ENCODE results near the gene GINS1. TPM values are rescaled to one million over a fixed set of nuclear protein-coding genes. Genes with fewer than 3 reads are reported as not detected.
"Not testable (repeated sequence)": the region's sequence is repeated elsewhere in the genome, so short reads cannot be mapped to it uniquely, and the experiment has no call there.

GINS1 gene
- polyA plus RNA-seq, 1 of the 3 experiments (the other 2 are of a cell fraction), result 5.1 TPM

DNA sequence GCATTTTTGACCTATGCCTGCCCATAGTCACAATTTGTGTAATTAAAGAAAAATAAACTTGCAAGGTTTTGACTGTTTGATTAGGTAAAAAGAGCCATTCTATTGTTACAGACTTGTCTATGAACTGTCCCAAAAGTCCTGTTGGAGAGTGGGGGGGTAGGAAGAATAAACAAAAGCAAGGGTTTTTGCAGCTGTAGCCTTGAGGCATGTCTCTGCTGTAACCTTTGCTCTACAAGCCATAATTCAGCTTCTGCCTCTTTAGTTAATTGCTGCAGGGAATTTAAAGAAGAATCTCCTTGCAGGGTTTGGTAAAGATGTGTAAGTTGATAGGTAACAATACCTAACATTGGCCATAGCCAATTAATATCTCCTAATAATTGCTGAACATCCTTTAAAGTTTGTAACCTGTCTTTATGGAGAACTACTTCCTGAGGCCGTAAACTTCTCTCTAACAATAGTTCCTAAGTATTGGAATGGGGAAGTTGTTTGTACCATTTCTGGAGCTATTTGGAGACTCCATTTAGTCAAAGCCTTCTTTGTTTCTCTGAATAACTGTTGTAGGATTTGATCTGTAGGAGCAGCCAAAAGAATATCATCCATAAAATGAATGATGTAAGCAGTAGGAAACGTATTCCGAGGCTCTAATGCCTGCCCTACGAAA lies 9.0 kb upstream of the GINS1 start (continued):
- TF ChIP-seq, protein P1, sequence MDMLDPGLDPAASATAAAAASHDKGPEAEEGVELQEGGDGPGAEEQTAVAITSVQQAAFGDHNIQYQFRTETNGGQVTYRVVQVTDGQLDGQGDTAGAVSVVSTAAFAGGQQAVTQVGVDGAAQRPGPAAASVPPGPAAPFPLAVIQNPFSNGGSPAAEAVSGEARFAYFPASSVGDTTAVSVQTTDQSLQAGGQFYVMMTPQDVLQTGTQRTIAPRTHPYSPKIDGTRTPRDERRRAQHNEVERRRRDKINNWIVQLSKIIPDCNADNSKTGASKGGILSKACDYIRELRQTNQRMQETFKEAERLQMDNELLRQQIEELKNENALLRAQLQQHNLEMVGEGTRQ (IDR thresholded peaks at IDR 0.05; ENCODE audit: borderline replicate concordance, low read depth, low read length), result no peak
- TF ChIP-seq TEAD4 (IDR thresholded peaks at IDR 0.05; ENCODE audit: borderline replicate concordance, insufficient read depth), result no peak

DNA sequence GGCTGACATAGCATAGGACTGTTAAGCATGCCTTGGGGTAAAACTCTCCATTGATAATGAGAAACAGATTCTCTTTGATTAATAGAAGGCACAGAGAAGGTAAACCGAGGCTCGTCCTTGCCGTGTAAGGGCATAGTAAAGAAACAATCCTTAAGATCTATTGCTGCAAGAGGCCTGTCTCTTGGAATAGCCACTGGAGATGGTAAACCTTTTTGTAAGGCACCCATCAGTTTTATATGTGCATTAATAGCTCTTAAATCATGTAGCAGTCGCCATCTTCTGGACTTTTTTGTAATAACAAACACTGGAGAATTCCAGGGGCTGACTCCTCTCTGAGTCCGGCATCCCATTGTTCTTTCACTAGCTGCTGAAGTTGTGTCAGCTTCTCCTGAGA lies 8.4 kb upstream of the GINS1 start:
- Histone ChIP-seq H2AFZ (ENCODE audit: low read depth) (peak overlapping the region; percentile 30), H3K36me3 (replicated peaks in 1 of 2; ENCODE audit: control insufficient read depth in 1 of 2, insufficient read depth in 2 of 2, low read length in 1 of 2) (no peaks in the 10 kb centered on the region), H3K9me3 (0 out of 2 replicates have a peak, but pooled peaks cover 8% of the 10 kb centered on the region), H3K27ac (ENCODE audit: low read depth in 2 of 2, low read length in 1 of 2) (no peak overlapping the region), H3K79me2 (ENCODE audit: insufficient read depth) (no peaks in the 10 kb centered on the region), H3K9ac (no peak overlapping the region), H3K9me2 (no peaks in the 10 kb centered on the region), H4K20me1 (ENCODE audit: insufficient read depth) (no peaks in the 10 kb centered on the region), H3K4me3 (ENCODE audit: low read depth in 2 of 2, low read length in 1 of 2) (no peak overlapping the region), H3K4me1 (ENCODE audit: control insufficient read depth in 1 of 2, insufficient read depth in 2 of 2, low read depth in 1 of 2, low read length in 1 of 2) (0 out of 4 replicates have a peak, but pooled peaks cover 0 to 3% of the 10 kb centered on the region in 2 experiments), H3K4me2 (no peak overlapping the region), H3F3A (replicated peaks; ENCODE audit: insufficient read depth) (no peaks in the 10 kb centered on the region), H3K27me3 (ENCODE audit: insufficient read depth) (no peaks in the 10 kb centered on the region)
- ChIA-PET CTCF (interaction anchor here (0.6 to 5.6 kb wide), 45 partner anchors 8 to 405 kb away, joined by 3 to 104 read pairs (median 4); partner anchors contain the start of genes ABHD12, ENTPD6, GINS1 and PYGB), POLR2A (interaction anchor here (0.6 to 1.9 kb wide), 3 partner anchors 9 to 146 kb away, joined by 3 to 9 read pairs (median 3); partner anchors contain the start of gene GINS1)
- TF ChIP-seq RXRA (IDR thresholded peaks at IDR 0.05; ENCODE audit: borderline replicate concordance, low read depth) (no peak), SMC3 (IDR thresholded peaks at IDR 0.05; ENCODE audit: low read depth, low read length) (peak; percentile 86), CTCF (IDR thresholded peaks at IDR 0.05) (peak; percentile 71), RAD21 (IDR thresholded peaks at IDR 0.05; ENCODE audit: low read length) (peak; percentile 87)
- TF ChIP-seq, protein P1 (IDR thresholded peaks at IDR 0.05; ENCODE audit: borderline replicate concordance, low read depth, low read length), result no peak
- peak; percentile 68 for DNase-seq
- 4% methylated on average over 5 of the region's 5 CpGs for WGBS (ENCODE audit: low lambda C conversion rate)

- not testable (repeated sequence) for H3K79me2 ChIP-seq (ENCODE audit: insufficient read depth); H3K4me1 ChIP-seq (ENCODE audit: control insufficient read depth in 1 of 2, insufficient read depth in 2 of 2, low read depth in 1 of 2, low read length in 1 of 2); H3K27ac ChIP-seq (ENCODE audit: low read depth in 2 of 2, low read length in 1 of 2); DNase-seq; H3K9me2 ChIP-seq; H3K4me3 ChIP-seq (ENCODE audit: low read depth in 2 of 2, low read length in 1 of 2); H3K4me2 ChIP-seq; H2AFZ ChIP-seq (ENCODE audit: low read depth); H3K27me3 ChIP-seq (ENCODE audit: insufficient read depth); H3F3A ChIP-seq (replicated peaks; ENCODE audit: insufficient read depth); H3K9me3 ChIP-seq; H4K20me1 ChIP-seq (ENCODE audit: insufficient read depth); H3K9ac ChIP-seq; H3K36me3 ChIP-seq (replicated peaks in 1 of 2; ENCODE audit: control insufficient read depth in 1 of 2, insufficient read depth in 2 of 2, low read length in 1 of 2)
- WGBS (ENCODE audit: low lambda C conversion rate), result 70% methylated on average over 9 of the region's 11 CpGs
- ChIA-PET POLR2A (interaction anchor here (1.9 kb wide), 1 partner anchor 7 kb away, joined by 9 read pairs; the partner anchor contains the start of gene GINS1), CTCF (interaction anchor here (1.0 to 5.6 kb wide), 10 partner anchors 9 to 168 kb away, joined by 3 to 104 read pairs (median 9); partner anchors contain the start of gene PYGB)
Measured at GRCh38 chr20:25400291-25400732, 7.2 kb upstream of the GINS1 start.
